ENCODE measurements around the gene UBALD1. TPM values are rescaled to one million over a fixed set of nuclear protein-coding genes. Genes with fewer than 3 reads are reported as not detected.

The UBALD1 gene
- total RNA-seq, 2 experiments from 2014 or later: 20.2 to 27.7 TPM

GRCh38 chr16:4609200-4610010 is 5.3 kb downstream of the UBALD1 start:
- H3K4me1 Mint-ChIP-seq: peaks cover 12% of the 10 kb centered on the region
- no peak for ATAC-seq
- H3K27ac Mint-ChIP-seq: no peak overlapping the region
- H3K4me3 Mint-ChIP-seq: no peak overlapping the region
- no peaks in the 10 kb centered on the region for H3K9me3 Mint-ChIP-seq (ENCODE audit: low read depth)
- no peak for DNase-seq
- no peaks in the 10 kb centered on the region for H3K36me3 Mint-ChIP-seq
- CTCF ChIA-PET: interaction anchor here (0.6 kb wide), 1 partner anchor 196 kb away, joined by 3 read pairs; no protein-coding TSS in a partner anchor
- no peaks in the 10 kb centered on the region for H3K27me3 Mint-ChIP-seq

- CTCF ChIA-PET: no interaction called here
- no peak for ATAC-seq
- H3K27ac Mint-ChIP-seq: no peak overlapping the region
- no peak overlapping the region for H3K4me3 Mint-ChIP-seq
- no peaks in the 10 kb centered on the region for H3K27me3 Mint-ChIP-seq
- H3K9me3 Mint-ChIP-seq (ENCODE audit: low read depth): no peaks in the 10 kb centered on the region
- H3K36me3 Mint-ChIP-seq: no peaks in the 10 kb centered on the region
- DNase-seq: no peak
- peaks cover 10% of the 10 kb centered on the region for H3K4me1 Mint-ChIP-seq
Observed at GRCh38 chr16:4608704-4608980, 6.0 kb downstream of the UBALD1 start.

- H3K36me3 Mint-ChIP-seq: no peaks in the 10 kb centered on the region
- H3K27me3 Mint-ChIP-seq: no peaks in the 10 kb centered on the region
- H3K27ac Mint-ChIP-seq: no peak overlapping the region
- ATAC-seq (no peak), DNase-seq (no peak)
- CTCF ChIA-PET: no interaction called here
- H3K4me3 Mint-ChIP-seq: no peak overlapping the region
- H3K9me3 Mint-ChIP-seq (ENCODE audit: low read depth): no peaks in the 10 kb centered on the region
- peaks cover 4% of the 10 kb centered on the region for H3K4me1 Mint-ChIP-seq
Observed at GRCh38 chr16:4607841-4608703, 6.6 kb downstream of the UBALD1 start.

- no peak for ATAC-seq
- H3K9me3 Mint-ChIP-seq (ENCODE audit: low read depth): no peaks in the 10 kb centered on the region
- CTCF ChIA-PET: no interaction called here
- H3K27me3 Mint-ChIP-seq: peaks cover 3% of the 10 kb centered on the region
- no peaks in the 10 kb centered on the region for H3K36me3 Mint-ChIP-seq
- H3K4me1 Mint-ChIP-seq: peaks cover 1% of the 10 kb centered on the region
- no peak overlapping the region for H3K27ac Mint-ChIP-seq
- DNase-seq: no peak
- H3K4me3 Mint-ChIP-seq: no peak overlapping the region
Observed at GRCh38 chr16:4606354-4606753, 8.3 kb downstream of the UBALD1 start.

GRCh38 chr16:4604401-4604800 is 10.3 kb downstream of the UBALD1 start:
- Mint-ChIP-seq H3K36me3 (no peaks in the 10 kb centered on the region), H3K27ac (no peak overlapping the region), H3K4me1 (peaks cover 1% of the 10 kb centered on the region), H3K4me3 (no peak overlapping the region), H3K9me3 (ENCODE audit: low read depth) (no peaks in the 10 kb centered on the region), H3K27me3 (peaks cover 3% of the 10 kb centered on the region)
- ATAC-seq: no peak
- DNase-seq: no peak
- CTCF ChIA-PET: no interaction called here

- H3K9me3 Mint-ChIP-seq (ENCODE audit: low read depth): no peaks in the 10 kb centered on the region
- no peak overlapping the region for H3K4me3 Mint-ChIP-seq
- ATAC-seq (no peak), DNase-seq (no peak)
- H3K27me3 Mint-ChIP-seq: peaks cover 3% of the 10 kb centered on the region
- no peak overlapping the region for H3K27ac Mint-ChIP-seq
- CTCF ChIA-PET: interaction anchor here (1.0 to 1.5 kb wide), 2 partner anchors 18 to 71 kb away, joined by 3 to 4 read pairs; no protein-coding TSS in a partner anchor
- no peaks in the 10 kb centered on the region for H3K36me3 Mint-ChIP-seq
- peaks cover 1% of the 10 kb centered on the region for H3K4me1 Mint-ChIP-seq
Observed at GRCh38 chr16:4603624-4604170, 11.0 kb downstream of the UBALD1 start.

- DNase-seq (no peak), ATAC-seq (no peak)
- H3K4me3 Mint-ChIP-seq: no peak overlapping the region
- H3K36me3 Mint-ChIP-seq: no peaks in the 10 kb centered on the region
- CTCF ChIA-PET: interaction anchor here (1.5 kb wide), 1 partner anchor 17 kb away, joined by 4 read pairs; no protein-coding TSS in a partner anchor
- peaks cover 1% of the 10 kb centered on the region for H3K4me1 Mint-ChIP-seq
- H3K9me3 Mint-ChIP-seq (ENCODE audit: low read depth): no peaks in the 10 kb centered on the region
- no peak overlapping the region for H3K27ac Mint-ChIP-seq
- H3K27me3 Mint-ChIP-seq: peaks cover 3% of the 10 kb centered on the region
Observed at GRCh38 chr16:4602331-4602730, 12.4 kb downstream of the UBALD1 start.

- ATAC-seq: no peak
- Mint-ChIP-seq H3K27me3 (peaks cover 3% of the 10 kb centered on the region), H3K36me3 (no peaks in the 10 kb centered on the region), H3K4me3 (no peak overlapping the region), H3K4me1 (peaks cover 1% of the 10 kb centered on the region), H3K9me3 (ENCODE audit: low read depth) (no peaks in the 10 kb centered on the region), H3K27ac (no peak overlapping the region)
- CTCF ChIA-PET: no interaction called here
- no peak for DNase-seq
Observed at GRCh38 chr16:4601864-4602186, 12.9 kb downstream of the UBALD1 start.

GRCh38 chr16:4601036-4601863 is 13.4 kb downstream of the UBALD1 start:
- H3K9me3 Mint-ChIP-seq (ENCODE audit: low read depth): no peaks in the 10 kb centered on the region
- DNase-seq: no peak
- H3K36me3 Mint-ChIP-seq: no peaks in the 10 kb centered on the region
- H3K4me3 Mint-ChIP-seq: no peak overlapping the region
- H3K27ac Mint-ChIP-seq: no peak overlapping the region
- ATAC-seq: no peak
- H3K4me1 Mint-ChIP-seq: peaks cover 1% of the 10 kb centered on the region
- CTCF ChIA-PET: no interaction called here
- H3K27me3 Mint-ChIP-seq: peaks cover 3% of the 10 kb centered on the region

- H3K27me3 Mint-ChIP-seq: peaks cover 3% of the 10 kb centered on the region
Observed at GRCh38 chr16:4599545-4599944, 15.1 kb downstream of the UBALD1 start.

GRCh38 chr16:4599037-4599436 is 15.7 kb downstream of the UBALD1 start:
- Mint-ChIP-seq H3K4me1 (no peaks in the 10 kb centered on the region), H3K4me3 (no peak overlapping the region), H3K36me3 (no peaks in the 10 kb centered on the region), H3K27me3 (peaks cover 3% of the 10 kb centered on the region), H3K9me3 (ENCODE audit: low read depth) (no peaks in the 10 kb centered on the region), H3K27ac (no peak overlapping the region)
- DNase-seq (no peak), ATAC-seq (no peak)
- CTCF ChIA-PET: interaction anchor here (0.9 to 1.0 kb wide), 2 partner anchors 13 to 48 kb away, joined by 3 read pairs; no protein-coding TSS in a partner anchor

More at GRCh38 chr16:4599545-4599944, 15.1 kb downstream of the UBALD1 start:
- Mint-ChIP-seq H3K27ac (no peak overlapping the region), H3K4me3 (no peak overlapping the region), H3K36me3 (no peaks in the 10 kb centered on the region), H3K4me1 (no peaks in the 10 kb centered on the region), H3K9me3 (ENCODE audit: low read depth) (no peaks in the 10 kb centered on the region)
- CTCF ChIA-PET: interaction anchor here (0.9 to 1.0 kb wide), 2 partner anchors 14 to 49 kb away, joined by 3 read pairs; no protein-coding TSS in a partner anchor
- ATAC-seq (no peak), DNase-seq (no peak)

- ATAC-seq (no peak), DNase-seq (no peak)
- no peaks in the 10 kb centered on the region for H3K36me3 Mint-ChIP-seq
- H3K4me1 Mint-ChIP-seq: no peaks in the 10 kb centered on the region
- no peaks in the 10 kb centered on the region for H3K9me3 Mint-ChIP-seq (ENCODE audit: low read depth)
- H3K4me3 Mint-ChIP-seq: no peak overlapping the region
- no peak overlapping the region for H3K27ac Mint-ChIP-seq
- H3K27me3 Mint-ChIP-seq: peaks cover 3% of the 10 kb centered on the region
- CTCF ChIA-PET: interaction anchor here (1.0 to 1.2 kb wide), 2 partner anchors 12 to 53 kb away, joined by 3 read pairs; no protein-coding TSS in a partner anchor
Observed at GRCh38 chr16:4597174-4597573, 17.5 kb downstream of the UBALD1 start.
